SK-N-SH treated with all-trans-retinoic acid at 6 μM for 48 hours (cell line): ENCODE data around the gene ZNF362.

ENCODE experiments used
- ATAC-seq: fragments of 200-7000 bp; cut with Tn5 transposase; 3 replicates; pipeline ENCODE4 v1.9.1; 2020; ENCODE audit warnings: mild to moderate bottlenecking, moderate library complexity
- BACH2 ChIP-seq: fragments of 250-450 bp; sonication (Bioruptor Pico); IDR thresholded peaks from 2 replicates; pipeline ENCODE4 v1.9.0; 2021; ENCODE audit warnings: mild to moderate bottlenecking, borderline replicate concordance
- CSDC2 ChIP-seq: fragments of 250-450 bp; sonication (Bioruptor Pico); IDR thresholded peaks from 2 replicates; pipeline ENCODE4 v1.5.0; 2020; ENCODE audit warnings: mild to moderate bottlenecking, moderate library complexity
- GLIS3 ChIP-seq: fragments of 250-450 bp; sonication (Bioruptor Pico); IDR thresholded peaks from 2 replicates; pipeline ENCODE4 v1.5.0; 2020; ENCODE audit warnings: mild to moderate bottlenecking, moderate library complexity
- ISL1 ChIP-seq: fragments of 250-450 bp; sonication (Bioruptor Pico); IDR thresholded peaks from 2 replicates; pipeline ENCODE4 v2.1.2; 2022; ENCODE audit warnings: mild to moderate bottlenecking, moderate library complexity
- OSR1 ChIP-seq: fragments of 250-450 bp; sonication (Bioruptor Pico); IDR thresholded peaks from 2 replicates; pipeline ENCODE4 v1.8.0; 2022; ENCODE audit warnings: moderate library complexity, mild to moderate bottlenecking, inconsistent platforms
- PPARA ChIP-seq: fragments of 250-450 bp; sonication (Bioruptor Pico); IDR thresholded peaks from 2 replicates; pipeline ENCODE4 v1.5.0; 2020; ENCODE audit warnings: mild to moderate bottlenecking, borderline replicate concordance
- RARB ChIP-seq: fragments of 250-450 bp; sonication (Bioruptor Pico); IDR thresholded peaks from 2 replicates; pipeline ENCODE4 v1.8.0; 2021; ENCODE audit warnings: mild to moderate bottlenecking, moderate library complexity
- SNAI2 ChIP-seq: fragments of 250-450 bp; sonication (Bioruptor Pico); IDR thresholded peaks from 2 replicates; pipeline ENCODE4 v1.5.0; 2020; ENCODE audit warnings: mild to moderate bottlenecking, moderate library complexity
- TOX ChIP-seq: fragments of 250-450 bp; sonication (Bioruptor Pico); IDR thresholded peaks from 2 replicates; pipeline ENCODE4 v1.8.0; 2021; ENCODE audit warnings: mild to moderate bottlenecking, moderate library complexity, borderline replicate concordance
- ZC3H10 ChIP-seq: fragments of 250-450 bp; sonication (Bioruptor Pico); IDR thresholded peaks from 2 replicates; pipeline ENCODE4 v1.5.1; 2021; ENCODE audit warnings: mild to moderate bottlenecking, moderate library complexity
- ZFP3 ChIP-seq: fragments of 250-450 bp; sonication (Bioruptor Pico); IDR thresholded peaks from 2 replicates; pipeline ENCODE4 v1.5.0; 2020; ENCODE audit warnings: mild to moderate bottlenecking, moderate library complexity
- ZNF565 ChIP-seq: fragments of 450-650 bp; formaldehyde crosslinking; conservative IDR thresholded peaks from 2 replicates; pipeline ENCODE4 v1.5.0; 2020; ENCODE audit warnings: low read depth, mild to moderate bottlenecking, moderate library complexity
- ZNF70 ChIP-seq: fragments of 450-650 bp; formaldehyde crosslinking; IDR thresholded peaks from 2 replicates; pipeline ENCODE4 v1.5.0; 2020; ENCODE audit warnings: mild to moderate bottlenecking, moderate library complexity
- ZNF8 ChIP-seq: fragments of 450-650 bp; formaldehyde crosslinking; IDR thresholded peaks from 2 replicates; pipeline ENCODE4 v1.5.0; 2020; ENCODE audit warnings: mild to moderate bottlenecking, moderate library complexity
- TF ChIP-seq, protein P1 (sequence below): fragments of 250-450 bp; sonication (Bioruptor Pico); IDR thresholded peaks from 2 replicates; pipeline ENCODE4 v1.8.0; 2020; ENCODE audit warnings: mild to moderate bottlenecking, moderate library complexity, borderline replicate concordance
- TF ChIP-seq, protein P2 (sequence below): fragments of 250-450 bp; sonication (Bioruptor Pico); IDR thresholded peaks from 2 replicates; pipeline ENCODE4 v1.5.0; 2020; ENCODE audit warnings: mild to moderate bottlenecking, moderate library complexity
- TF ChIP-seq, protein P3 (sequence below): fragments of 250-450 bp; sonication (Bioruptor Pico); IDR thresholded peaks from 2 replicates; pipeline ENCODE4 v1.5.1; 2020; ENCODE audit warnings: low read depth, mild to moderate bottlenecking, moderate library complexity

Gene ZNF362

DNA sequence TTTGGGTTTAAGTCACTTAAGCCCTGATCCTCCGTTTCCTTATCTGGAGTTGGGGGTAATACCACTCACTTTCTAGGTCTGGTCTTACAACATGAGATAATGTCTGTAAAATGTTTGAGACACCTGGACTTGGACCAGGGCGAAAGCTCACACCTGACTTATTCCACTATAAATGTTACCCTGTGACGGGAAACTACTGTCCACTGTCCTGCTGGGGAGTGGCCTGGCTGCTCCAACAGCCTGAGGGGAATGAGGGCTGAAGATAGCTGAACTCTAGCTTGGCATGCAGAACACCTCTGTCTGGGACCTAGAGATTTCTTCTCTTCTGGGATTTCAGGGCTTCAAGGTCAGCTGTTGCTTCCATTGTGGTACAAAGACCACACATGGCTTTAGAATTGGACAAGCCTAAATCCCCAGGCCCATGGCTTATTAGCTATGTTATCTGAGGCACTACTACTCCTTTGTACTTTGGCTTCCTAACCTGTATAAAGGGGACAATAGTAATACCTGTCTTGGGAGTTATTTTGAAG lies 74.1 kb downstream of the ZNF362 start (continued):
- TF ChIP-seq, protein P1, sequence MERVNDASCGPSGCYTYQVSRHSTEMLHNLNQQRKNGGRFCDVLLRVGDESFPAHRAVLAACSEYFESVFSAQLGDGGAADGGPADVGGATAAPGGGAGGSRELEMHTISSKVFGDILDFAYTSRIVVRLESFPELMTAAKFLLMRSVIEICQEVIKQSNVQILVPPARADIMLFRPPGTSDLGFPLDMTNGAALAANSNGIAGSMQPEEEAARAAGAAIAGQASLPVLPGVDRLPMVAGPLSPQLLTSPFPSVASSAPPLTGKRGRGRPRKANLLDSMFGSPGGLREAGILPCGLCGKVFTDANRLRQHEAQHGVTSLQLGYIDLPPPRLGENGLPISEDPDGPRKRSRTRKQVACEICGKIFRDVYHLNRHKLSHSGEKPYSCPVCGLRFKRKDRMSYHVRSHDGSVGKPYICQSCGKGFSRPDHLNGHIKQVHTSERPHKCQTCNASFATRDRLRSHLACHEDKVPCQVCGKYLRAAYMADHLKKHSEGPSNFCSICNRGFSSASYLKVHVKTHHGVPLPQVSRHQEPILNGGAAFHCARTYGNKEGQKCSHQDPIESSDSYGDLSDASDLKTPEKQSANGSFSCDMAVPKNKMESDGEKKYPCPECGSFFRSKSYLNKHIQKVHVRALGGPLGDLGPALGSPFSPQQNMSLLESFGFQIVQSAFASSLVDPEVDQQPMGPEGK (CRISPR knock-in tag) = no peak
- TF ChIP-seq, protein P2, sequence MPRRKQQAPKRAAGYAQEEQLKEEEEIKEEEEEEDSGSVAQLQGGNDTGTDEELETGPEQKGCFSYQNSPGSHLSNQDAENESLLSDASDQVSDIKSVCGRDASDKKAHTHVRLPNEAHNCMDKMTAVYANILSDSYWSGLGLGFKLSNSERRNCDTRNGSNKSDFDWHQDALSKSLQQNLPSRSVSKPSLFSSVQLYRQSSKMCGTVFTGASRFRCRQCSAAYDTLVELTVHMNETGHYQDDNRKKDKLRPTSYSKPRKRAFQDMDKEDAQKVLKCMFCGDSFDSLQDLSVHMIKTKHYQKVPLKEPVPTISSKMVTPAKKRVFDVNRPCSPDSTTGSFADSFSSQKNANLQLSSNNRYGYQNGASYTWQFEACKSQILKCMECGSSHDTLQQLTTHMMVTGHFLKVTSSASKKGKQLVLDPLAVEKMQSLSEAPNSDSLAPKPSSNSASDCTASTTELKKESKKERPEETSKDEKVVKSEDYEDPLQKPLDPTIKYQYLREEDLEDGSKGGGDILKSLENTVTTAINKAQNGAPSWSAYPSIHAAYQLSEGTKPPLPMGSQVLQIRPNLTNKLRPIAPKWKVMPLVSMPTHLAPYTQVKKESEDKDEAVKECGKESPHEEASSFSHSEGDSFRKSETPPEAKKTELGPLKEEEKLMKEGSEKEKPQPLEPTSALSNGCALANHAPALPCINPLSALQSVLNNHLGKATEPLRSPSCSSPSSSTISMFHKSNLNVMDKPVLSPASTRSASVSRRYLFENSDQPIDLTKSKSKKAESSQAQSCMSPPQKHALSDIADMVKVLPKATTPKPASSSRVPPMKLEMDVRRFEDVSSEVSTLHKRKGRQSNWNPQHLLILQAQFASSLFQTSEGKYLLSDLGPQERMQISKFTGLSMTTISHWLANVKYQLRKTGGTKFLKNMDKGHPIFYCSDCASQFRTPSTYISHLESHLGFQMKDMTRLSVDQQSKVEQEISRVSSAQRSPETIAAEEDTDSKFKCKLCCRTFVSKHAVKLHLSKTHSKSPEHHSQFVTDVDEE (CRISPR knock-in tag) = no peak
- TF ChIP-seq OSR1 (CRISPR knock-in tag) = no peak

DNA sequence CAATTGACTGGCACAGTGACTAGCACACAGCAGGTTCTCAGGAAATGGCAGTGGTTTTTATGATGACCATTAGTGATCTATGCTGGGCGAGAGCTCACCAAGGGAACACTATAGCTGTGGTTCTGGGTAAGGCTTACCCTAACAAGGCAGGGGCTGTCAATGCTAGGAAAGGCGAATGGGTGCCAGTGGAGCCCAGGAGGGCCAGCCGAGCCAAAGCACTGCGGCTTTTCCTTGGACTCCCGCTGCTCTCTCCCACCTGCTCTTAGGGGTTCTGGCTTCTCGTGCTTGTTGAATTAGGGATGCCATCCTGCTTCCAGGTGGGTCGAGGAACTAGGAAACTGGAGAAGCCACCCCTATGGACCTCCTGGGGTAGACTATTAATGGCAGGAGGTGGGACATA lies 74.6 kb downstream of the ZNF362 start:
- TF ChIP-seq BACH2 (CRISPR knock-in tag) (no peak), TOX (CRISPR knock-in tag) (no peak), PPARA (CRISPR knock-in tag) (no peak), RARB (CRISPR knock-in tag) (no peak), ZFP3 (CRISPR knock-in tag) (no peak), ZC3H10 (CRISPR knock-in tag) (no peak), ZNF8 (CRISPR knock-in tag) (no peak), CSDC2 (CRISPR knock-in tag) (no peak), SNAI2 (CRISPR knock-in tag) (no peak), GLIS3 (no peak)
- TF ChIP-seq, protein P2 (CRISPR knock-in tag) = no peak
- TF ChIP-seq, protein P3, sequence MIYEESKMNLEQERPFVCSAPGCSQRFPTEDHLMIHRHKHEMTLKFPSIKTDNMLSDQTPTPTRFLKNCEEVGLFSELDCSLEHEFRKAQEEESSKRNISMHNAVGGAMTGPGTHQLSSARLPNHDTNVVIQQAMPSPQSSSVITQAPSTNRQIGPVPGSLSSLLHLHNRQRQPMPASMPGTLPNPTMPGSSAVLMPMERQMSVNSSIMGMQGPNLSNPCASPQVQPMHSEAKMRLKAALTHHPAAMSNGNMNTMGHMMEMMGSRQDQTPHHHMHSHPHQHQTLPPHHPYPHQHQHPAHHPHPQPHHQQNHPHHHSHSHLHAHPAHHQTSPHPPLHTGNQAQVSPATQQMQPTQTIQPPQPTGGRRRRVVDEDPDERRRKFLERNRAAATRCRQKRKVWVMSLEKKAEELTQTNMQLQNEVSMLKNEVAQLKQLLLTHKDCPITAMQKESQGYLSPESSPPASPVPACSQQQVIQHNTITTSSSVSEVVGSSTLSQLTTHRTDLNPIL (CRISPR knock-in tag) = no peak
- TF ChIP-seq, protein P1 (CRISPR knock-in tag) = no peak
- no peak for ATAC-seq

DNA sequence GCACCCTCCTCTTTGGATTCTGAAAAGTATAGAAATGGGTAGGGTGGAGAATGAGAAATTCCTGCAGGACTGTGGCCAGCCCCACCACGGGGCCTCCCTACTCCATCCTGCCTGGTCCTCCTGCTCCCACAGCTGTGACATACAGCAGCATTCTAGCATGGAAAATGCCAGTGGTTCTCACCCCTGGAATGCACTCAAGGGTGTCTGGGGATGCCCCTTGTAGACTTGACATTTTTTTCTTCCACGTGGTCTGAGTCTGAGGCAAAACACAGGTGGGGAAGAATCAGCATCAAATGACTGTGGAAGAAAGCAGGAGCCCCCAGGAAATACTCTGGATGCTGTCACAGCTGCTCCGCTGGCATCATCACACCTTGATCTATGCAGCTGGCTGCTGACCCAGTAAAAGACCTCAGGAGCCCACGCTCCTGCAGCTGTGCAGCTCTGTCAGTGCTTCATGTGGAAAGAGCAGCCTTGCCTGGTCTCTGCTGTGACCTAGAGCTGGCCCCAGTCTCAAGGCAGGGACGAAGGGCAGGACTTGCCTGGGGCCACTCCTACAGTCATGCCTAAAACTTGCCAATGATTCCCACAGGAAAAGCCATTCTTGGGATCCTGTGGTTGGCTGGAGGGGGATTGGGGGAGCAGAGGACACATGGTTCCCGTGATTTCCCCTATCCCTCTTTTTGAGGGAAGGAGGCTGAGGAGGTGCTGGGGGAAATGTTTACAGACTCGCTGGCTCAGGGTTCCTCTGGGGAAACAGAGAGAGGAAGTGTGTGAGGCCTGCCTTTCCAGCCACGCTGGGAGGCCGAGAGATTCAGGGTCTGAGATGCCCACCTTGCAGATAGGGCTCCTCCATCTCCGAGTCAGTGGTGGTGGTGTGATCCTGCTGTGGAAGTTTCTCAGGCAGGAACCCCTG lies 75.4 kb downstream of the ZNF362 start:
- ATAC-seq = no peak
- TF ChIP-seq ZNF70 (CRISPR knock-in tag) = no peak
- no peak for TF ChIP-seq SNAI2 (CRISPR knock-in tag)
- TF ChIP-seq ZC3H10 (CRISPR knock-in tag) = no peak
- TF ChIP-seq ZNF8 (CRISPR knock-in tag) = no peak
- TF ChIP-seq ISL1 (CRISPR knock-in tag) = no peak
- TF ChIP-seq ZNF565 (CRISPR knock-in tag) = no peak
- TF ChIP-seq, all 23 proteins: peak for 0
